SU-DHL-6 (cell line): ENCODE data around the gene GPR152.

Experiments
- CTCF ChIP-seq: fragments of 200-600 bp; sonication (generic); IDR thresholded peaks from one replicate; pipeline ENCODE4 v1.5.1; 2017; ENCODE audit warnings: antibody characterized with exemption, mild to moderate bottlenecking, low read length, moderate library complexity; ENCODE audit not compliant: insufficient read depth, poor library complexity, severe bottlenecking
- EZH2phosphoT487 ChIP-seq: fragments of 200-600 bp; sonication (generic), shearing (Covaris generic); conservative IDR thresholded peaks from 2 replicates; pipeline ENCODE4 v1.6.1; 2018; ENCODE audit warnings: mild to moderate bottlenecking, antibody characterized with exemption, low read length, moderate library complexity, mixed read lengths

GRCh38 chr11:67456068-67456705 is 3.7 kb upstream of the GPR152 start:
- TF ChIP-seq CTCF, result no peak
- no peak for TF ChIP-seq EZH2phosphoT487
